GM19468 (cell line): ENCODE results near the gene ZNF425.
"Not testable (repeated sequence)": the region's sequence is repeated elsewhere in the genome, so short reads cannot be mapped to it uniquely, and the experiment has no call there.

Source experiments
- ATAC-seq: cut with Tn5 transposase; IDR thresholded peaks from one replicate; pipeline ENCODE4 v1.9.1; 2021; ENCODE audit warnings: mild to moderate bottlenecking, moderate library complexity, moderate number of reproducible peaks; ENCODE audit not compliant: unreplicated experiment; ENCODE audit errors: extremely low read depth

Gene ZNF425

GRCh38 chr7:149075286-149075685, 50.8 kb downstream of the ZNF425 start:
- ATAC-seq = no peak

GRCh38 chr7:149074116-149074885, 51.8 kb downstream of the ZNF425 start:
- ATAC-seq = no peak

GRCh38 chr7:149072438-149072775, 53.7 kb downstream of the ZNF425 start:
- ATAC-seq = no peak

- ATAC-seq = no peak
These were observed 54.3 kb downstream of the ZNF425 start for GRCh38 chr7:149071641-149072437.

GRCh38 chr7:149071182-149071635, 54.9 kb downstream of the ZNF425 start:
- ATAC-seq = no peak

- ATAC-seq = no peak
These were observed 55.6 kb downstream of the ZNF425 start for GRCh38 chr7:149070372-149071125.

- ATAC-seq = no peak
These were observed 58.3 kb downstream of the ZNF425 start for GRCh38 chr7:149067869-149068268.

- no peak for ATAC-seq
These were observed 62.6 kb downstream of the ZNF425 start for GRCh38 chr7:149063476-149063875.

- ATAC-seq = not testable (repeated sequence)
These were observed 63.8 kb downstream of the ZNF425 start for GRCh38 chr7:149062217-149062899.

GRCh38 chr7:149060156-149060555, 66.0 kb downstream of the ZNF425 start:
- no peak for ATAC-seq

- no peak for ATAC-seq
These were observed 72.2 kb downstream of the ZNF425 start for GRCh38 chr7:149053885-149054284.

- ATAC-seq = no peak
These were observed 72.7 kb downstream of the ZNF425 start for GRCh38 chr7:149053384-149053783.
